NT2/D1 (cell line): ENCODE results near the gene ANTKMT.

ENCODE experiments used
- YY1 ChIP-seq: IDR thresholded peaks from 2 replicates; pipeline ENCODE4 v1.6.1; 2011; ENCODE audit not compliant: insufficient read length, insufficient read depth
- ZNF274 ChIP-seq: IDR thresholded peaks from 2 replicates; pipeline ENCODE4 v1.6.1; 2011; ENCODE audit warnings: mild to moderate bottlenecking, low read depth, low read length

DNA sequence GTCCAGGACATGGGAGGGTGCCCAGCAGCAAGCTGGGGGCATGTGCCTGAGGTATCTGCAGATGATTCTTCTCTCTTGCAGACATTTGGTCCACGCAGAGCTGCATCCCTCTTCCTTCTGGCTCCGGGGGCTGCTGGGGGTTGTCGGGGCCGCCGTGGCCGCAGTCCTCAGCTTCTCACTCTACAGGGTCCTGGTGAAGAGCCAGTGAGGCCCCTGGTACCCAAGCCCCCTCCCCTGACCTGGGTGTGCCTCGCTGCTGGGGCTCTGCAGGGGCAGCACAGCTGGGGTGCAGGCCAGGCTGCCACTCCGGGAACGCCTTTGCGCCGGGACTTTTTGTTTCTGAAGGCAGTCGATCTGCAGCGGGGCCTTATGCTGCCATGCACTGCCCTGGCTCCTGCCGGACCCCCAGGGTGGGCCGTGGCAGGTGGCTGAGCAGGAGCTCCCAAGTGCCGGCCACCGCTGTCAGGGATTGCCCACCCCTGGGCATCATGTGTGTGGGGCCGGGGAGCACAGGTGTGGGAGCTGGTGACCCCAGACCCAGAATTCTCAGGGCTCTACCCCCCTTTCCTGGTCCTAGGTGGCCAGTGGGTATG, 47.5 kb upstream of the ANTKMT start:
- TF ChIP-seq ZNF274 (no peak), YY1 (no peak)
